ENCODE measurements around the gene ANO10. TPM values are rescaled to one million over a fixed set of nuclear protein-coding genes. Genes with fewer than 3 reads are reported as not detected.
"Not testable (repeated sequence)": the region's sequence is repeated elsewhere in the genome, so short reads cannot be mapped to it uniquely, and the experiment has no call there.

ANO10 gene
- polyA plus RNA-seq, 5 donors = 32.5 to 39.3 (median 34.1) TPM

GRCh38 chr3:43484926-43485488 lies 136.8 kb downstream of the ANO10 start:
- DNase-seq = no peak

DNA sequence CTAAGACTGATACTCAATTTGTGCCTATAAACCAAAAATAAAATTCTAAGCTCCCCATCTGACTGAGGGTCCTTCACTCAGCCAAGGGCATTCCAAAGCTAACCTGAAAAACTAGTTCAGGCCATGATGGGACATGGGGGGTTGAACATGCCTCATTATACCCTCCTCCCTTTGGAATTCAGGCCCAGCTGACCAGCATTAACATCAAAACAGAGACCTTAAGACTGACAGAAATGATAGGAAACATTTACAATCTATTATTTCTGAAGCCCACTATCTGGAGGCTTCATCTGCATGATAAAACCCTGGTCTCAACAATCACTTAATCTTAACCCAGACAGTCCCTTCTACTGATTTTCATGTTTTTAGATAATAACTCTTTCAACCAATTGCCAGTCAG lies 140.4 kb downstream of the ANO10 start:
- peak in 1 of 2 donors; percentile 14 for DNase-seq

GRCh38 chr3:43478839-43479238 lies 143.0 kb downstream of the ANO10 start:
- DNase-seq = not testable (repeated sequence)

DNA sequence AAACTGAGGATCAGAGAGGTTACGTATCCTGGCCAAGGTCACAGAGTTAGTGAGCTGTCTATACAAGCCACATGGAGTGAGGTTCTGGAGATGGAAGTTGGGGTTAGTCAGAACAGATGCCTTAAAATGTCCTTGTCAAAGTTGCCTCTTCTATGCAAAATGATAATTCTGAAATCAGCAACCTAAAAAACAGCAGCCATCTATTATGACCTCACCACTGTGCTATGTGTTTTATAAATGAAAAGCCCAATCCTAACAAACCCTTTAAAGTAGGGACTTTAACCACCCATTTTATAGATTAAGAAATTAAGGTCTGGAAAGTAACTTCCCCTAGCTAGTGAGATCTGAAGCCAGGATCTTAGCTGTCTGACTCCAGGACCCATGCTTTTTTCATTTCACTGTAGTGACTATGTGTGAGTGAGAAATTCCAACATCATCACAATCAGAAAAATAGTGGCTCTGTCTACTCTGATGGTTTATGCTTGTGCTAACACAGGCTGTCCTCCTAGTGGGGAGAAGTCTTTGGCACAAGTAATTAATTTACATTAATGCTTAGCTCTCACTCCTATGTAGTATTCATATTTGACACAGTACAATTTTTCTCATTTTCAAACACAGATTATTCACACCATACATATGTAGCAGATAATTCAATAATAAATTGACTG lies 143.6 kb downstream of the ANO10 start:
- no peak for DNase-seq

GRCh38 chr3:43477600-43477999 lies 144.2 kb downstream of the ANO10 start:
- DNase-seq = peak in 1 of 2 donors; percentile 17

GRCh38 chr3:43473737-43474136 lies 148.1 kb downstream of the ANO10 start:
- no peak for DNase-seq

DNA sequence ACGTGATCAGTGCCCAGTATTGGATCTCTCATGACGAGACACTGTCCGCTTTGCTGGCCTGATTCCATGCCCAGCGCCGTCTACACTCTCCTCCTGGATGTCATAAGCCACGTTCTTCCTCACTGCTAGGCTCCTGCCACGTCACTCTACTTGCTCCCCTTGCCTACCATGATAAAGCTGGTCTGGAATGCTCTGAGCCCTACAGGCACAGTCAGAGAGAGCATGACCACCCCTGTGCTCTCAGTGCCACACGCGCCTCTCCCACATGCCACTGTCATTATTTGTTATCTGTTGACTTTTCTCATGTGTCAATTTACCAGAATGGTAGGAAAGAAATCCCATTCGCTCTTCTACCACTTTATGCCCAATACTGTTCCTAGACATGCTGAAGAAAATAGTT lies 148.6 kb downstream of the ANO10 start:
- no peak for DNase-seq

- DNase-seq = no peak
Measured at GRCh38 chr3:43468133-43468532, 153.7 kb downstream of the ANO10 start.

GRCh38 chr3:43465109-43465508 lies 156.7 kb downstream of the ANO10 start:
- DNase-seq = no peak

DNA sequence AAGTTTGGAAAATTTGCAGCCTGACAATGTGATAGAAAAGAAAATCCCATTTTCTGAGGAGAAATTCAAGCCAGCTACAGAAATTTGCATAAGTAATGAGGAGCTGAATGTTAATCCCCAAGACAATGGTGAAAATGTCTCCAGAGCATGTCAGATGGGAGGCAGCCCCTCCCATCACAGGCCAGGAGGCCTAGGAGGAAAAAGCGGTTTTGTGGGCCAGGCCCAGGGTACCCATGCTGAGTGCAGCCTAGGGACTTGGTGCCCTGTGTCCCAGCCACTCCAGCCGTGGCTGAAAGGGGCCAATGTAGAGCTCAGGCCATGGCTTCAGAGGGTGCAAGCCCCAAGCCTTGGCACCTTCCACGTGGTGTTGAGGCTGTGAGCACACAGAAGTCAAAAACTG lies 159.2 kb downstream of the ANO10 start:
- not testable (repeated sequence) for DNase-seq

- DNase-seq = no peak
Measured at GRCh38 chr3:43461345-43461744, 160.5 kb downstream of the ANO10 start.

DNA sequence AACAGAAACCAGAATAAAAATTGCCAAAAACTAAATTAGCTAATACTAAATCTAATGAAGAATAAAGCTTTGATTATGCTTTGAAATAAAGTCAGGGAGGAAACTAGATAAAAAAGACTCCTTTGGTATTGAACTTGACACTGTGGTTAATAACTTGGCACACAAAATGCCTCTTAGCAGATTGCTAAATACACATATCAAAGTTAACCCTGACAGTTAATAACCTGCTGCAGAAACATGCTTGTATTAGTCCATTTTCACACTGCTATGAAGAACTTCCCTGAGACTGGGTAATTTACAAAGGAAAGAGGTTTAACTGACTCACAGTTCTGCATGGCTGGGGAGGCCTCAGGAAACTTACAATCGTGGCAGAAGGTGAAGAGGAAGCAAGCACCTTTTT lies 164.8 kb downstream of the ANO10 start:
- DNase-seq = not testable (repeated sequence)

GRCh38 chr3:43455233-43455632 lies 166.6 kb downstream of the ANO10 start:
- no peak for DNase-seq

DNA sequence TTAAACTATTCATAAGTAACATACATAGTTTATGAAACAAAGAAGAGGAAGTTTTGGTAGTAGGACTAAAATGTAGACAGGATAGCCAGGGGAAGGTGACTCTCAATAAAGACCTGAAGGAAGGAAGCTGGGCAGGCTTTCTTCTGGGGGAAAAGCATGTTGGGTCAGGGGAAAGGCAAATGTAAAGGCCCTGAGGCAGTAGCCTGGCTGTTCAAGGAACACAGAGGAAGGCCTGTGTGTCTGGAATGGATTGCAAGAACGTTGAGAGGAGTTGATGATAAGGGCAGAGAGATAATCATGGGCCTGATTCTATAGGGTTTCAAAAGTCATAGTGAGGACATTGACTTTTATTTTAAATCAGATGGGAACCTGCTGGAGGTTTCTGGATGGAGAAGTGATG lies 167.8 kb downstream of the ANO10 start:
- DNase-seq = no peak

DNA sequence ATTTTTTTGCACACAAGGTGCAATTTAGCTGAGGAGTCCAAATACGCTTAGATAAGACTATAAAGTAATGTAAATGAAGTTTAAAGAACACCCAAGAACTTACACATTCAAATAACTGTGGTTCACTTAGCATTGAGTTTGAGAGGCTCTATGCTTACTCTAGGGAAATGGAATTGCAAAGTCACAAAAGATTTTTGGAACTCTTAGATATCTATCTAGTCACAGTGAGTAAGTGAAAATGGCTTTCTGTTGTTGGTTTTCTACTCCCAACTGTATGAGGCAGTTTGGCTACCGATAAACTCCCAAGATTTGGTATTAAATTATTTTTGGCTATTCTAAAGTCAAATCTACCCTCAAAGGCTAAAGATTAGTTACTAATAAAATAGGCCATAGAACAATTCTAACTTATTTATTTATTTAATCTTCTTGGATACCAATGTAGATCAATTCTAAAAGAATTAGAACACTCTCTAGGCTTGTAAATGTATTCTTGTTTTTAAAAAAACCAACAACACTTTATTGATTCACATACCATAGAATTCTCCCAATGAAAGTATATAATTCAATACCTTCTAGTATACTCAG lies 170.0 kb downstream of the ANO10 start:
- DNase-seq = no peak

GRCh38 chr3:43448098-43448497 lies 173.7 kb downstream of the ANO10 start:
- DNase-seq = no peak

GRCh38 chr3:43445820-43446219 lies 176.0 kb downstream of the ANO10 start:
- DNase-seq = no peak

DNA sequence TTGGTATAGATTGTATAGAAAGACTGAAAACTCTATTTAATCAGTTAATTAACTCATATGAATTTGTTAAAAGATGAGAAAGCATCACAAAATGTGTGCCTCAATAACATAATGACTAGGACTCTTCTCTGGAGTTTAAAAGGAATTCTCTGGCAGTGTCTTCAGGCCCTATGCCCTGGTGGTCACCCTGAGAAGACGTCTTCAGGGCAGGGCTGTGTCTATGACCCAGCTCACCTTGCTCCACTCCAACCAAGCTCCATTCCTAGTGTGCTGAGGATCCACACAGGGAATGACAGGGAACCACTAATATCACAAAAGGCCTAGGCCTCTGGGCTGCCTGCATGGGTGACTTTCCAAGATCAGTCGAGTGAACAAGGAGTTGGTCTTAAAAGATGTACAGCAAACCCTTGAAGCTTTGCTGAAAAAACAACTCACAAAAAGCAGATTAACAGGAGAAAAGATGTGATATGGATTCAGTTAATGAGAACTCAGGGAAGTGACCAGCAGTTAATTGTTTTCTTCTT lies 178.9 kb downstream of the ANO10 start:
- no peak for DNase-seq

DNA sequence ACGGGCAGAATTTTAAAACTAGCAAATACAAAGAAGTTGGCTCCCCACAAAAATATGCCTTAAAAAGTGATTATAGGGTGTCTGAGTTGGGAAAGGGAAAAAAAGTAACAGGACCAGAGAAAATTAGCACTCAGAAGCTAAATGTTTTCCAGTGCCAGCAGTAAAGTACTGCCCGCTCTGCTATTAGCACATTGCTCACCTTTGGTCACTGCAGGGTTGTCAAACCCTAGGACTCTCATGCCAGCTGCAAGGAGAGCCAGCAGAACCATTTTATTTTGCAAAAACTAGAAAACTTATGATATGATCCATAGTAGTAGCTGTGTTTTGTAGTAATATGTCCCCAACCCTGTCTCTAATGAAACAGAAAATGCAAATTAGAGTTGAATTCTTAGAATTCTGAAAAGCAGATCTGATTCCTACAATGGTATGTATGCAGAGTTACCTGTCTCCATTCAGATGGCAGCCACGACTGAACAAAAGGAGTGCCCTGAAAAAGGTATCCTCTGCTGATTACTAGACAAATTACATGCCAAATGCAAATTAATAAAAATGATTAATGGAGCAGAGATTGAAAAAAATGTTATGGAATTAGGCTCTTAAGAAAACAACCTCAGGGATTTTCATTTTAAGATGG lies 185.2 kb downstream of the ANO10 start:
- DNase-seq = no peak

GRCh38 chr3:43435706-43436105 lies 186.1 kb downstream of the ANO10 start:
- DNase-seq = no peak

- no peak for DNase-seq
Measured at GRCh38 chr3:43434431-43434830, 187.4 kb downstream of the ANO10 start.

- DNase-seq = no peak
Measured at GRCh38 chr3:43432462-43432861, 189.3 kb downstream of the ANO10 start.

DNA sequence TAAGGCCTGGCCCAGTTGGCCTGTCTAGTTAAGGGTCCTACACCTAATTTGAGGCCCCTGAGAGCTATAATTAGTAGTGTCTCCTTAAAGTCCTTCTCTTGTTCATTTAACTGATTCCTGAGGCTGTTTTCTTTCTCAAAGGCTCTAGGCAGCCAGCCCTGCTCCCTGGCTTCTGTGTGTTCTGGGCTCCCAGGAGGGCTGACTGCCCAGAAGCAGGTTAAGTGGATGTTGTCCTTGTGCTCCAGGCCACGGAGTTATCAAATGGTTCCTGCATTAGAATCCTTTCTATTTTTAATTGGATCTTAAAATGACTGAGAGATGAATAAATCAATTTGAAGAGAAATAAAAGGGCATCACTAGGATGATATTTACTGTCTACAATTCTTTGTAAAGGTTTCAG lies 195.4 kb downstream of the ANO10 start:
- DNase-seq = no peak

Measured in right lung (tissue), 5 donors.